Measurements from ENCODE around the gene NKAIN2.

Gene NKAIN2

GRCh38 chr6:124659427-124659826 is 855.8 kb downstream of the NKAIN2 start:
- DNase-seq = no peak

- no peak for DNase-seq
Observed at GRCh38 chr6:124660185-124660584, 856.5 kb downstream of the NKAIN2 start.

GRCh38 chr6:124661097-124661661 is 857.5 kb downstream of the NKAIN2 start:
- no peak for DNase-seq

- no peak for DNase-seq
Observed at GRCh38 chr6:124668028-124668427, 864.4 kb downstream of the NKAIN2 start.

- no peak for DNase-seq
Observed at GRCh38 chr6:124669713-124670480, 866.2 kb downstream of the NKAIN2 start.

GRCh38 chr6:124670801-124671200 is 867.1 kb downstream of the NKAIN2 start:
- DNase-seq = no peak

- no peak for DNase-seq
Observed at GRCh38 chr6:124671324-124671723, 867.7 kb downstream of the NKAIN2 start.

GRCh38 chr6:124674042-124674441 is 870.4 kb downstream of the NKAIN2 start:
- no peak for DNase-seq

GRCh38 chr6:124676033-124676432 is 872.4 kb downstream of the NKAIN2 start:
- DNase-seq = no peak

- no peak for DNase-seq
Observed at GRCh38 chr6:124677874-124678273, 874.2 kb downstream of the NKAIN2 start.

- no peak for DNase-seq
Observed at GRCh38 chr6:124679387-124679786, 875.7 kb downstream of the NKAIN2 start.

GRCh38 chr6:124682751-124683150 is 879.1 kb downstream of the NKAIN2 start:
- no peak for DNase-seq

- DNase-seq = peak in 1 of 2 experiments; percentile 8
Observed at GRCh38 chr6:124683507-124683906, 879.8 kb downstream of the NKAIN2 start.

- no peak for DNase-seq
Observed at GRCh38 chr6:124684621-124685020, 881.0 kb downstream of the NKAIN2 start.

- DNase-seq = no peak
Observed at GRCh38 chr6:124688369-124688768, 884.7 kb downstream of the NKAIN2 start.

GRCh38 chr6:124694139-124694705 is 890.6 kb downstream of the NKAIN2 start:
- DNase-seq = no peak

GRCh38 chr6:124699038-124699437 is 895.4 kb downstream of the NKAIN2 start:
- DNase-seq = no peak

- DNase-seq = no peak
Observed at GRCh38 chr6:124703541-124703940, 899.9 kb downstream of the NKAIN2 start.

- peak; percentile 11 to 21 for DNase-seq
Observed at GRCh38 chr6:124712532-124712931, 908.9 kb downstream of the NKAIN2 start.

GRCh38 chr6:124714728-124715127 is 911.1 kb downstream of the NKAIN2 start:
- no peak for DNase-seq

GRCh38 chr6:124719913-124720312 is 916.2 kb downstream of the NKAIN2 start:
- DNase-seq = no peak

- DNase-seq = no peak
Observed at GRCh38 chr6:124721331-124721730, 917.7 kb downstream of the NKAIN2 start.

GRCh38 chr6:124722141-124722878 is 918.6 kb downstream of the NKAIN2 start:
- DNase-seq = no peak

GRCh38 chr6:124723671-124724070 is 920.0 kb downstream of the NKAIN2 start:
- no peak for DNase-seq
